RCC 7860 (cell line): ENCODE results near the gene JPH2.
A peak's percentile ranks its signal among the peaks of the same experiment; 100 is the strongest.

ENCODE experiments used
- DNase-seq: peaks from one replicate; pipeline ENCODE4 v3.0.0-alpha.2; 2015; ENCODE audit warnings: low spot score
- FAIRE-seq: peaks from 2 replicates; lab custom pipeline; 2012; peaks lifted over from hg19 to GRCh38; lab: Jason Lieb, UNC

Gene JPH2

DNA sequence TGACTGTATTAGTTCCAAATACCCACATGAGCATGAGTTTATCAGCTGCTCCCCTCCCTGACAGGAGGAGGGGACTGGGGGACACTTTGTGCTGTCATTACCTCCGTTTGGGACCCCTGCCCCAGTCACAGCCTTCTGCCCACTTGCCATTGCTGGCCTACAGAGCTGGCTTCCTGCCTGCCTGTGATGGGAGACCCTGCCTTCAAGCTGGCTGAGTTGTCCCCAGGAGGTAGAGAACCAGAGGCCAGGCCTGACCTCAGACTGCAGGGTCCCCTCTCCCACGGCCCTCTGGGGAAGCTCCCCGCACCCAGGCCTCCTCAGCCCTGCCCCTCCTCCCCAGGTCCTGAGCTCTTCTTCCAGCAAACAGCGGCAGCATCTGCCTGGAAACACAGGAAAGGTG lies 105.5 kb downstream of the JPH2 start:
- FAIRE-seq: no peak
- DNase-seq: no peak

DNA sequence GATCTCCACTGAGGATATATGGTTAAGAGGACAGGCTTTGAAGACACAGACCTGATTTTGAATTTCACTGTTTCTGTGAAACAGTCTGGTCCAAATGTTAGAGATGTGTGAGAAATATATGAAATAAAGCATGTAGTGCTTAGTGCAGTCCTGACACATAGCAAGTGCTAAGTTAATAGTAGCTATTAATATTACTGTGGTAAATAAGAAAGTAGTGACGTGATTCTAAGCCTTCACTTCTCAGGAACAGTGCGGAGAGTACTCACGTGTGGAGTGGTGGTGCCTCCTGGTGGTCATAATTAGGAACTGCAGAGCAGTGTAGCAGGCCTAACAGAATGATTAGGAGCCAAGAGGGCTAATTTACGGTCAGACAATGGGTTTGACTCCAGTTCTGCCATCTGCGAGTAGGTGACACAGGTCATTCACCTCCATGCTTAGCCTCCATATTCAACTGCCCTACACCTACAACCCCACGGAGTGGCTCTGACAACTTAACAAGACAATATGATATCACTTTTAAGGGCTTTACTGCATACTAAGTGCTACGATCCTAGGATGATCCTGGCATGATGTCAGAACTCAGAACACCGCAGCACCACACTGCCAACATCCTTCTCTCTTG lies 106.2 kb downstream of the JPH2 start:
- peak; percentile 65 for DNase-seq
- peak; percentile 40 for FAIRE-seq

DNA sequence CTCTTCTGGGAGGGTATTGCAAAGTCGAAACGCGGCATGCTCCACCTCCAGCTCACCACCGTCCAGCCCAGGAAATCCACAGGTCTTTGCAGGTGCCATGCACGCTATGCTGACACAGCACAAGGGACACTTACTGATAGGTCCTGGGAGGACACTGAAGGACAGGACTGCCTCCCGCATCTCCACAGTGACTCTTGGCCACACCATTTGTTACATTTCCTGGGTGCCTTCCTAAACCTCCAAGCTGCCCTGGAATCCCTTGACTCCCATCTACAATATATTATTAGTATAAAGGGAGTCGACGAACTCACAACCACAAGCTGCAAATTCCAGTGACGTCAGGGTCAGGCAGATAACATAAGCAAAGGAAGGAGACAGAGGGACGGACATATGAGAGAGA lies 106.9 kb downstream of the JPH2 start:
- FAIRE-seq: no peak
- DNase-seq: no peak

DNA sequence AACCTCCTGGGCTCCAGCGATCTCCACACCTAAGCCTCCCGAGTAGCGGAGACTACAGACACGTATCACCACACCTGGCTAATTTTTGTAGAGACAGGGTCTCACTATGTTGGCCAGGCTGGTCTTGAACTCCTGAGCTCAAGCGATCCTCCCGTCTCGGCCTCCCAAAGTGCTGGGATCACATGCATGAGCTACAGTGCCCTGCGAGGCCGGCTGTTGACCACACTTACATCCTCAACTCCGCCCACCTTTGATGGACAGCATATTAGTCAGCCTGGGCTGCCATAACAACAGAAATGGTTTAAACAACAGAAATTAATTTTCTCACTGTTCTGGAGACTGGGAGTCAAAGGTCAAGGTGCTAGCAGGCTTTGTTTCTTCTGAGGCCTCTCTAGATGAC lies 107.7 kb downstream of the JPH2 start:
- FAIRE-seq (no peak), DNase-seq (no peak)

DNA sequence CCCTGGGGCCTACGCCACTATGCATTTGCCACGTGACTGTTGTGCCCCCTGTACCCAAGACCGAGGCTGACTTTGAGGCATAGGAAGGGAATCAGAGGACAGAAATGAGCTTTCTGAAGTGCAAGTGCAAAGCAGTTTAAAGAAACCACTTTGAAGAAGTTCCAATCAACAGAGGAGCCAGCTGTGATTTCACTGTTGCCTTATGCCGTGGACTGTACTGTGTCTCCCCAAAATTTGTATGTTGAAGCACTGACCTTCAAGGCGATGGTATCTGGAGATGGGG lies 111.1 kb downstream of the JPH2 start:
- DNase-seq: no peak
- FAIRE-seq: no peak

DNA sequence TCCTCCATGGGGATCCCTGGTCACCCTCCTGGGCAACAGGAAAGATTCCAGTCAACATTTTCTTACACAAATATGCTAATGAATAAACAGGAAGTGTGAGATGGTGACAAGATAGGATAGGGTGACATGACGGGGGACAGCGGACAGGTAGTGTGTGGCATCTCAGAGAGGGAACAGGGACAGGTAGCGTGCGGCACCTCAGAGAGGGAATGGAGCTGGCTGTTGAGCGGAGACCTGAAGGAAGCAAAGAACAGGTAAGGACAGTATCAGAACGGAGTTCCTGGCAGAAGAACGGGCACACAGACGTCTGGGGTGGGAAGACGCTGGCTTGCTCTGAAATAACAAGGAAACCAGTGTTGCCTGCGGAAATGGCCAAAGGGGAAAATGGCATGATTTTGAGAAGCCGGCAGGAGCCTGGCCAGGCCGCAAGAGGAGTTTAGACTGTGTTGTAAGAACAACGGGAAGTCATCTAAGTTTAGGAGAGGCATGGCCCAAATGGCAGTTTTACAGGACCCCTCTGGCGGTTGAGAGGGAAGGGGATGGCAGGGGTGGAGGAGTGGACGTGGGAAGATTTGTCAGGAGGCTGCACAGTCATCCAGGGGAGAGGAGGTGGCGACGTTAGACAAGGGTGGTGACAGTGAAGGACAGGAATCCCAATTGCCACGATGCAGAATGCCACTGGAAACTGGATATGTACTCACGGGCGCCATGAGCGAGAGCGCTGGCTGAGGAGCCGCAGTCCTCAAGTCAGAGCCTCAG lies 111.6 kb downstream of the JPH2 start:
- DNase-seq (no peak), FAIRE-seq (no peak)

DNA sequence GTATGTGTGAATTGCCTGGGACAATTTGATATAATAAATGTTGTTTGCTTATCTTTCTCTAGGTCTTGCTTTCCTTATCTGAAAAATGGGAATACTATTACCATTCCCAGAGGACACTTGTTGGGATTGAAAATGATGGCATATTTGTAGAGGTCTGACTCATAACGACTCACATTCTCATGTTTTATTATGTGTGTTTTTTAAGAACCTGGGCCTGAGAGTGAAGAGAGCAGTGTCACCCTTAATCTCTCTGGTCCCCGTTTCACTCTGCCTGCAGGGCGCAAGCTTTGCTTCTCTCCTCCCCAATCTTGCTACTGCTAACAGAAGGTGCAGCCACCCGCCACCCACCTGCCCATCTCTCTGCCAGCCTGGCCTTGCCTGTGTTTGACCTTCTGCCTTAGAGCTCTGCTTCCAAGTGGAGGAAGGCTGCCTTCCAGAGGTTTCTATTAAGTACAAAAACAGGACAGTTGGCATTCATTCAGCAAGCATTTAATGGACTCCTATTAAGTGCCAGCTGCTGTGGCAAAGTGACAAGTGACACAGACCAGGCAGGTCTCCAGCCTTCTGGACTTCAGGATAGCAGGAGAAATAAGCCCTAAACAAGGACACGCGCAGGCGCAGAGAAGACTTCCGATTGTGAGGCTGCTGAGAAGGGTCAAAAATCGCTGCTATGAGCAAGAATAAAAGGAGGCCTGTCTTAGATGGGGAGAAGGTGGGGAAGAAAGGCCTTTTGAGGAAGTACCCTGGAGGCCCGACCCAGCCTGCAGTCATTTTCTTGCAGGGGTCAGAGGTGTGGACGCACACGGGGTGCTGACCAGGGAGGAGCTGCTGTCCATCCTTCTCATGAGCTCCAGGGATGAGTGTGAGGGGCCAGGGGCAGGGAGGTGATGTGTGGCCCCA lies 112.5 kb downstream of the JPH2 start:
- FAIRE-seq: no peak
- DNase-seq: no peak

DNA sequence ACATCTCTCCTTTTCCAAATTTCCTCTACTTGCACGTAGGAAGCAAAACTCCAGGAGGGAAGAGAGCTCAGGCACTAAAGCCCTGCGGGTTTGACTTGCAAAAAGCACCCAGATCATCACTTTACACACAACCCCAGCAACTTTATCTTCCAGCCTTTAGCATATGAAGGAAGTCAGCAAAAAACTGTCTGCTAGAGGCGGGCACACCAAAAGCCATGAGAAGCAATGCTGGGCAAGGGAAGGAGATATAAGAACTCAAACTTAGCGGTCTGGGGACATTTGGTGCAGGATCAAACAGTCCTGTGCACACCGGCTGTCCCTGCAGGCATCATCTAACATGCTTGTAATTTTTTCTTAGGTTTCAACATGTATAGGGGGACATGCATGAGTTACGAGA lies 113.3 kb downstream of the JPH2 start:
- DNase-seq: no peak
- FAIRE-seq: no peak

DNA sequence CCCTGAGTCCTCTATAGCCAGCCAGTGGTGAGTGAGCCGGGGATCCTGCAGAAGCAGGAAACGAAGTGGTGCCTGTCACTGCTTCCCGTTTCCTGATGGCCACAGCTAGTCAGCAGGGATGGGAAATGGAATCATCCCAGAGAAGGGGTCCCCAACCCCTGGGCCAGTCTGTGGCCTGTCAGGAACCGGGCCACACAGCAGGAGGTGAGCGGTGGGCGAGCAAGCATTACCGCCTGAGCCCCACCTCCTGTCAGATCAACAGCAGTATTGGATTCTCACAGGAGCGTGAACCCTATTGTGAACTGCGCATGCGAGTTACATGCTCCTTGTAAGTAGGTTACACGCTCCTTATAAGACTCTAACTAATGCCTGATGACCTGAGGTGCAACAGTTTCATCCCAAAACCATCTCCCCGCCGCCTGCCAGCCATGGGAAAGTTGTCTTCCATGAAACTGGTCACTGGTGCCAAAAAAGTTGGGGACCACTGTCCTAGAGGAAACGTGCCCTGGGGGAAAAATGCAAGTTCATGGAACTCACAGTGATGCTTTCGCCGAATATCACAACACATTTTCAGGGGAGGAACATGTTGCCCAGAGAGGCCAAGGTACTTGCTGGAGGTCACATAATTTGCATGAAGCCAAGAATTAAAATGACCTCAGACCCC lies 113.8 kb downstream of the JPH2 start:
- FAIRE-seq: no peak
- no peak for DNase-seq

DNA sequence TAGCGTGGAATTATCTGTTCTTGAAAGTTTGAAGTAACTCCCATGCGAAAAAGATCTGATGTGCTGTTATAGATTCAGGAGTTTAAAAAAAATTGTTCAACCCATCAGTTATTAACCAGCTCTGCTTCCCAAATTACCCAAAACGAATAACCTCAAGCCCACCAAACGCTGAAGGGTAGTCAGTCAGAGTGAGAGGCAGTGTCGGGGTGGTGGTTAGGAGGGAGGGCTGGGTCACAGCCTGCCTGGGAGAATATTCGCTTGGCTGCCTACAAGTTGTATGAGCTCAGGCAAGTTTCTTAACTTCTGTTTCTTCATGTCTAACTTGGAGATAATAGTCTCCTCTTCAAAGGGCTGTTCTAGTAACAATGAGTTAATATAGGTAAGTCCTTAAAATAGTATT lies 114.6 kb downstream of the JPH2 start:
- no peak for FAIRE-seq
- no peak for DNase-seq

DNA sequence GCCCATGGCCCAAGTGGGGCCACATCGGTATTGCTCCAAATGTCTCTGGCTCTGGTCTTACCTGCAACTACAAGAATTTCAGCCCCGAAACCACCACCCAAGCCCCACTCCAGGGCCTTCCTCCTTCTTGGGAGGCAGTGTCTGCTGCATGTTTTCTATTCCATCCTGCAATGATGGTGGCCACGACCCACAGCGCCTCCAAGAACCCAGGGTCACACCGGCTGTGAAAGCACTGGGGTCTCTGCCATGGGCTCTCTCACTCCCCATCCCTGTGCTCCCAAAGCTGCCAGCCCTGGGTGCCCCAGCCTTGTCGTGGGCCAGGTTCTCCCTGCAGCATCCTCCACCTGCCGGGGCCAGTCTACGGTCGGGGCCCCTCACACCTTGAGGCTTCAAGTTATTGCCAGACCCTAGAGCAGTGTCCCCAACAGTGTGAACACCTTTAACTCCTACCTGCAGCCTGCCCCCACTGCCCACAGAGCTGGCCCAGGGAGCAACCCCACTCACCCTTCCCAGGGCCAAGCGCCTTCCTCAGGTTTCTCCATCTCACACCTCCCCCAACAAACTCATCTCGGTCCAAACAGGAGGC lies 115.4 kb downstream of the JPH2 start:
- DNase-seq (no peak), FAIRE-seq (no peak)

DNA sequence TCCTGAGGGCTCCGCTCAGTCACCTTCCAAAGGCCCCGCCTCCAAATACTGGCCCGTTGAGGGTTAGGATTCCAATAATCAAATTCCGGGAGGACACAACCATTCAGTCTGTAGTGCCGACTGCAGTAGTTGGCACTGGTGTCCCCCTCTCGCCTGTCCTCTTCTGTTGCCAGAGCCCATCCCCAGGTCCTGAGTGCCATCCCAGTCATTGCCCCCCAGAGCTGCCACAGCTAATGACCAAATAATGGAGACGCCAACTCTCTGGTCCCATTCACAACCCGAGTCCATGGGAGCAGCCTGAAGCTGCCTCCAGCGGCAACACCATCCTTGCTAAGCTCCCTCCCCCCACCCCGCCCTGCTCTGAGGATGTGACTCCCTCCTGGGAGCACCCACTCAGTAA lies 115.9 kb downstream of the JPH2 start:
- no peak for DNase-seq
- no peak for FAIRE-seq

DNA sequence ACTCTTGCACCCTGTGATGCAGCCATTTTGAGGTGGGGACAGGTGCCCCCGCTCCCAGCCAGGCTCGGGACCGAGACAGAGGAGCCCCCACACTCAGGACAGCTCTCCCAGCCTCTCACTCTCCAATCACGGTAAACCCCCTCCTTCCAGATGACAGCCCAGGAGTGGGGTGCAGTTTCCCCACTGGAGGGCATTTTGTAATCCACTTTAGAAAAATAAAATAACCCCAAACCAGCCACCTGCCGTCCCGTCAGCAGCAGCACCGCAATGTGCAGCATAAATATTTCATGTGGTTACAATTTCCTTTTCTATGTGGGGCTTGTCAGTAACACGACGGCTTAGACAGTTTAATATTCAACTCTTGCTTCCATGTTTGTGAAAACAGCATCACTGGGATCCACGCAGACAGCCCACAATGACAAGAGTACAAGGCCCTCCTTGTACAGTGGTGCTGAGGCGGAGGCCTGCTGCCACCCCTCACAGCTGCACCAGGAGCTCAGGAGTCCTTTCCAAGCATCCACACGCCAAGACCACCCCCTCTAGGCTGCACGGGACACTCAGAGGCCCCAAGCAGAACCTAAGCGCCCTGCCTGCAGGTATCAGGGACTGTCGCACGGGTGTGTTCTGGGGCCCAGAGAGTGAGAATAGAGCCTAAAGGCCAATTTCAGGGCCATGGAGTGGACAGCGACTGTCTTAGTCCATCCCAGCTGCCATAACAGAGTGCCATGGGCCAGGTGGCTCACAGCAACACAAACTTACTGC lies 116.7 kb downstream of the JPH2 start:
- DNase-seq (no peak), FAIRE-seq (no peak)

DNA sequence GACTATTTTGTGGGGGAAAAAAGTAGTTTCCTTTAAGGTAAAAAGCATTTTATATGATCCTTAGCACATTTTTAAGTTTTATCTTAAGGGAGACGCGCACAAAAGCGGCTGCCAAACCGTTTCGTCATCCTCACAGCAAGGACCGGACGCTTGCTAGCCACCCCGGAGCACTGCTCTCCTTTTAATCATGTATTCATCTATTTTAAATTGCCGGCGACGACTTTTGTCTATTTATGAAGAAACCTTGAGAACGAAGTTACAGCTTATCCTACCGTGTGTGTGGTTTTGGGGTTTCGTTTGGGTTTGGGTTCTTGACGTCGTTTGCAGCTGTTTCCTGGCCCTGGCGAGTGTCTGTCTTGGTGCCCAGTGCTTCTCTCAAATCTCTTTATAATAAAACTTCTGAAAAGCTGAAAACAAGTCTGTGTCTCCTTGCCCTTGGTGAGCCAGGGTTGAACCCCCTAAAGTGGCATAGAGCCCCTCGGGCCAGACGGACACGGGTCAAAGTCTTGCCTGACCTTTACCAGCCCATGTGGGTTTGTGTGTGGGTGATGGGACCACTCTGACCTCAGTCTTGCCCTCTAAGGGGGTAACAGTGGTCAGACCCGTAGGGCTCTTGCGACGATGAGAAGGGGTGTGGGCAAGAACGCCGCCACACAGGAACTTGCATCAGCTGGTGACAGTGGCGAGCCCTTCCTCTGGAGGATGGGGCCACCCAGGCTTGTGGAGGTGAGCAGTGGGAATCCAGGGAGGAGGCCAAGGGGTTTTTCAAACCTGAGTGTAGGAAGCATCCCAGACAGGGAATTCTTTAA lies 117.6 kb downstream of the JPH2 start:
- FAIRE-seq: no peak
- DNase-seq: no peak

DNA sequence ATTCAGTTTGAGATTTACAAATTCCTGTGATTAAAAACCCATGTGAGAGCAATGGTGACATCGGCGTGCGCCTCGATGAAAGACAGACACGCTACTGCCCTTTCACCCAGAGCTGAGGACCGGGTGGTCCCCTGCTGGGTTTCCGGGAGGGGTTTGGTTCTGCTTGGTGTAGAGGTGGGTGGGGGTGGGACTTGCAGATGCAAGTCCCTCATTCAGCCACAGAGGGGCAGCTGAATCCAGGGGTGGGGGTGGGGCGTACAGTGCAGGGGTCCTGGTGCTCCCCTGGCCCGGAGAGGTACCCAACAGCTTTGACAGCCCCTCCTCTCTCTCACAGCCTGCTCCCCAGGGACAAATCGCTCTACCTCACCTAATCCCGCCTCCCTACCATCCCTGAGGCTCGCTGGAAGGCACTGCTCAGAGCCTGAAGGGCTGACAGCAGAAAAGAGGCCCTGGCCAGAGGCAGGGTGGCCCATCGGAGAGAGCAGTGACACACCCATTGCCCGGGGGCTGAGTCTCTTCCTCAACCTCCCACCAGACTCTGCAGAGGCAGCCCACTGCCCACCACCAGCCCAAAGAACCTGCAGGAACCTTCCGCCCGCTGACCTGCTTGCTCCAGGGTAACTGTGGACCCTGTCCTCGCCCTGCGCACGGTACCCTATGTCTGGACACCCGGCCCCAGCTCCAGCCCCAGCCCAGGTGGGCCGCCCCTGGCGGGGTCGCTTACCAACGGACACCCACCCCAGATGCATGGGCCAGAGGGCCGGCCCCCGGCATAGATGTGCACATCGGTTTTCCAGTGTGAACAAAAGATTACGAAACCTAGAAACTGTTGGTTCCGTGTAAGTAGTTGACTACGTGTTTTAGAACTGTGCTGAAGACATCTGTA lies 118.4 kb downstream of the JPH2 start:
- no peak for FAIRE-seq
- no peak for DNase-seq

DNA sequence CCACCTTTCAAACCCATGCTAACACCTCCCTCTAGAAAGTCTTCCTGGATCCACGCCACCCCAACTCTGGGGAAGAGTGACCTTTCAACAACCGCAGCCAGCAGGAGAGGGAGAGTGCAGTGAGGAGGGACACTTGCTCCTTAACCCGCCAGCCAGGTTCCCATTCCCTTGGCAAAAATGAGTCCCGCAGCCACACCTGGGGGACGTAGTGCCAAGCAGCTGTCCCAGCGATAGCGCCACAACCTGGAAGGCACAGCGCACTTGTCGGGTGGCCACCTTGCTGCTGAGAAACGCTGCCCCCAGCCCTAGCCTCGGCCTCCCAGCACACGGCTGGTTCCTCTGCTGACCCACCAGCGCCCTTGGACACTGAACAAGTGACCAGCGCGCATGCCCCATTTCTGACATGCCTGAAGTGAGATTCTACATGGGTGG lies 119.3 kb downstream of the JPH2 start:
- DNase-seq (no peak), FAIRE-seq (no peak)

DNA sequence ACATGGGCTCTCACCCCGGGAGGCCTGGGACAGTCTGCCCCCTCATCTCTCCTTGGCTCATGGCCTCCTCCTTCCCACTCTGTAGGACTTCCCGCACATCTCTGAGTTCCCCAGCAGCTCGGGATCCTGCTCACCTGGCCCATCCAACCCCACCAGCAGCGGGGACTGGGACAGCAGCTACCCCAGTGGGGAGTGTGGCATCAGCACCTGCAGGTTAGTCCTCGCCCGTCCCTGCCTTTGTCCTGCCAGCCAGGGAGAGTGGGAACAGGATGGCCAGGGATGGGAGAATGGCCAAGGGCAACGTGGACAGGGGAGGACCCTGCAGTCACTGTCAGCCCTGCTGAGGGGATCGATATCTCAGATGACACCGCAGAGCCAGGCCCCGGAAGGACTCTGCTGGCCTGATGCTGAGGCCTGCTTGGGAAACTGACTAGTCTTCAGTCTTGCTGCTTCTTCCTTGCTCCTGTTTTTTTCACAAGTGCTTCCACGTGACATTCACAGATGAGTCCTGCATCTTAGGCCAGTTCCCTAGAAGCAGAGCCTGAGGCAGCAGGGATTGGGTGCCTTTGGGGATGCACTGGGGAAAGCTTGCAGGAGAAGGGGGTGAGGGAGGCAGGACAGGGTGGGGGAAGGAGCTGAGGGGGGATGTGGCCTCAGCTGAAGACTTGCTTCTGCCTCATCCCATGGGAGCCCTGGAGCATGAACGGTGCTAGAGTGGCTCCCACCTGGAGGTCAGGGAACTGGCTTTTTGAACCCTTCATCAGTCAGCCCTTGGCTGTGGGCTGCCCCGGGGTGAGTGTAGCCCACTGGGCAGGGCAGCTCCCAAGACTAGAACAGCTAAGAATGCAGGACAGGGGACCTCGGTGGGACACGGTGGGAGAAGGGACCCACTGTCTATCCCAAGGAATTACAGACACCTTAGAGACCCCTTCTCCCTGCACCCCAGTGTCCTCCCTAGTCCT lies 120.1 kb downstream of the JPH2 start:
- DNase-seq: no peak
- FAIRE-seq: no peak
